Endothelial cell of umbilical vein (primary cell): ENCODE measurements around the gene ACBD7. TPM values are rescaled to one million over a fixed set of nuclear protein-coding genes. Genes with fewer than 3 reads are reported as not detected.

Experiments used
- BruUV-seq: library from RNA; stranded (reverse); fragments of 400-500 nt; replicated peaks from 2 replicates; lab custom pipeline; 2021; lab: Mats Ljungman, UMichigan
- CTCF ChIA-PET: fragments of 300-600, 350-600 bp; sonication (Branson Sonifier 250); formaldehyde crosslinking; loops from one replicate; lab custom pipeline; 2021; ENCODE audit warnings: antibody characterized with exemption, inconsistent platforms; lab: Charles Lee
- POLR2A ChIA-PET: fragments of 300-600, 350-600 bp; sonication (Branson Sonifier 250); formaldehyde crosslinking; loops from one replicate; lab custom pipeline; 2021; ENCODE audit warnings: antibody characterized with exemption, inconsistent platforms; lab: Charles Lee
- DNase-seq: peaks from one replicate; pipeline ENCODE4 v3.0.0-alpha.2; 2011; ENCODE audit warnings: low read depth, low spot score
- FAIRE-seq: peaks from 2 replicates; lab custom pipeline; 2011; peaks lifted over from hg19 to GRCh38; lab: Jason Lieb, UNC
- H2AFZ ChIP-seq: 2 replicates; pipeline ENCODE4 v1.6.0; 2012; ENCODE audit warnings: low read depth, low read length, control low read depth, inconsistent platforms
- H3K27ac ChIP-seq: 2 replicates; pipeline ENCODE4 v1.5.1; 2011; ENCODE audit warnings: low read depth, mild to moderate bottlenecking, control low read depth, low read length, moderate library complexity; ENCODE audit not compliant: insufficient read depth
- H3K27me3 ChIP-seq, 2 experiments: 2 replicates each; pipeline versions ENCODE4 v1.6.0 to v1.6.1; 2011; ENCODE audit warnings: low read length in 2 of 2, mixed read lengths in 1 of 2; ENCODE audit not compliant: control insufficient read depth in 2 of 2, insufficient read depth in 2 of 2
- H3K36me3 ChIP-seq, 2 experiments: 2 replicates in 1 of 2; 3 replicates in 1 of 2; pipeline ENCODE4 v1.5.1; 2011; ENCODE audit warnings: low read length in 2 of 2, mild to moderate bottlenecking in 1 of 2, moderate library complexity in 1 of 2; ENCODE audit not compliant: control insufficient read depth in 2 of 2, insufficient read depth in 2 of 2; ENCODE audit errors: extremely low read depth in 1 of 2
- H3K4me1 ChIP-seq: 3 replicates; pipeline ENCODE4 v1.5.1; 2011; ENCODE audit warnings: mild to moderate bottlenecking, low read length; ENCODE audit not compliant: control insufficient read depth, insufficient read depth; ENCODE audit errors: extremely low read depth
- H3K4me2 ChIP-seq: 2 replicates; pipeline ENCODE4 v1.6.1; 2011; ENCODE audit warnings: low read length, control low read depth, mixed read lengths; ENCODE audit not compliant: insufficient read depth
- H3K4me3 ChIP-seq, 3 experiments: fragments of 200-600 bp in 1 of 3; sonication (generic), shearing (Covaris generic) in 1 of 3; replicated peaks in 1 of 3; 2 replicates each; pipeline ENCODE4 v1.5.1; 2011 to 2016; ENCODE audit warnings: control low read depth in 3 of 3, low read length in 3 of 3, mild to moderate bottlenecking in 2 of 3, inconsistent platforms in 1 of 3, low read depth in 1 of 3, moderate library complexity in 1 of 3; ENCODE audit not compliant: insufficient read depth in 1 of 3
- H3K79me2 ChIP-seq: 2 replicates; pipeline ENCODE4 v1.6.0; 2012; ENCODE audit warnings: low read length, inconsistent platforms; ENCODE audit not compliant: control insufficient read depth, insufficient read depth
- H3K9ac ChIP-seq: replicated peaks from 2 replicates; pipeline ENCODE3; 2011; ENCODE audit warnings: low read length, control low read depth; ENCODE audit not compliant: insufficient read depth; ENCODE audit errors: extremely low read depth
- H3K9me1 ChIP-seq: replicated peaks from 3 replicates; pipeline ENCODE4 v1.6.0; 2011; ENCODE audit warnings: mild to moderate bottlenecking, low read length; ENCODE audit not compliant: control insufficient read depth, insufficient read depth; ENCODE audit errors: extremely low read depth
- H3K9me3 ChIP-seq: replicated peaks from 2 replicates; pipeline ENCODE4 v1.5.1; 2012; ENCODE audit warnings: low read length, inconsistent platforms; ENCODE audit not compliant: control insufficient read depth, insufficient read depth
- H4K20me1 ChIP-seq: replicated peaks from 2 replicates; pipeline ENCODE3; 2011; ENCODE audit warnings: mild to moderate bottlenecking, low read length; ENCODE audit not compliant: control insufficient read depth, insufficient read depth; ENCODE audit errors: extremely low read depth
- EZH2 ChIP-seq: IDR thresholded peaks from 2 replicates; pipeline ENCODE4 v1.6.1; 2012; ENCODE audit warnings: borderline replicate concordance, low read depth, mild to moderate bottlenecking, moderate library complexity, low read length, inconsistent platforms; ENCODE audit not compliant: severe bottlenecking
- FOS ChIP-seq: IDR thresholded peaks from 2 replicates; pipeline ENCODE4 v1.6.1; 2011; ENCODE audit warnings: mild to moderate bottlenecking, low read length, moderate library complexity, borderline replicate concordance; ENCODE audit not compliant: insufficient read depth
- GATA2 ChIP-seq: IDR thresholded peaks from 2 replicates; pipeline ENCODE4 v1.7.0; 2011; ENCODE audit warnings: low read depth, mild to moderate bottlenecking, moderate library complexity, mixed read lengths, low read length; ENCODE audit not compliant: insufficient read length, insufficient read depth
- JUN ChIP-seq: IDR thresholded peaks from 2 replicates; pipeline ENCODE4 v1.6.1; 2011; ENCODE audit warnings: borderline replicate concordance, low read depth; ENCODE audit not compliant: insufficient read length, insufficient read depth
- MYC ChIP-seq: IDR thresholded peaks from one replicate; pipeline ENCODE4 v1.6.1; 2011; ENCODE audit warnings: mild to moderate bottlenecking, low read depth, low read length
- POLR2A ChIP-seq: IDR thresholded peaks from 2 replicates; pipeline ENCODE4 v1.6.1; 2012; ENCODE audit warnings: low read depth, mild to moderate bottlenecking, control low read depth, low read length
- POLR2AphosphoS5 ChIP-seq: IDR thresholded peaks from 2 replicates; pipeline ENCODE4 v1.6.1; 2012; ENCODE audit warnings: low read depth, mild to moderate bottlenecking, control low read depth, low read length, moderate library complexity; ENCODE audit not compliant: insufficient read depth
- dilution Hi-C: fragments of 300-500 bp; cut with MboI; formaldehyde crosslinking; loops from one replicate; pipeline ENCODE4 v1.15.0; 2019; ENCODE audit warnings: low sequenced_read_pairs; ENCODE audit not compliant: extremely low pct_ligation_motif_present
- intact Hi-C: fragments of 100-400 bp; cut with micrococcal nuclease; formaldehyde crosslinking; loops from one replicate; pipeline ENCODE4 v1.10.0; 2022
- polyA plus RNA-seq, 4 experiments: library from polyadenylated mRNA; depleted of rRNA in 3 of 4; stranded (reverse) in 3 of 4; unstranded in 1 of 4; fragments of >200 nt; gene quantifications; 2 replicates each; pipeline versions ENCODE4 v1.2.1 to v1.2.3, GENCODE V29; 2011 to 2012; ENCODE audit warnings: missing spikeins in 1 of 4
- total RNA-seq: library from RNA; stranded (reverse); gene quantifications from 2 replicates; pipeline ENCODE4 v1.2.3, GENCODE V29; 2021
- TF ChIP-seq, protein P1 (sequence below): IDR thresholded peaks from 2 replicates; pipeline ENCODE4 v1.6.1; 2011; ENCODE audit not compliant: insufficient read depth, insufficient read length
- TF ChIP-seq, protein P2 (sequence below), 2 donors: IDR thresholded peaks; 1 replicate in 1 of 2; 2 replicates in 1 of 2; pipeline ENCODE4 v1.5.1; 2011; ENCODE audit warnings: low read length in 2 of 2, mild to moderate bottlenecking in 2 of 2, moderate library complexity in 2 of 2, control low read depth in 1 of 2, inconsistent platforms in 1 of 2, low read depth in 1 of 2; ENCODE audit not compliant: insufficient read depth in 1 of 2; ENCODE audit errors: extremely low read depth in 1 of 2

ACBD7 gene
- total and polyA plus RNA-seq, 2 donors (not counting 3 experiments of a cell fraction or from before 2014, with no cell fraction given), result 1.2 to 2.8 TPM

DNA sequence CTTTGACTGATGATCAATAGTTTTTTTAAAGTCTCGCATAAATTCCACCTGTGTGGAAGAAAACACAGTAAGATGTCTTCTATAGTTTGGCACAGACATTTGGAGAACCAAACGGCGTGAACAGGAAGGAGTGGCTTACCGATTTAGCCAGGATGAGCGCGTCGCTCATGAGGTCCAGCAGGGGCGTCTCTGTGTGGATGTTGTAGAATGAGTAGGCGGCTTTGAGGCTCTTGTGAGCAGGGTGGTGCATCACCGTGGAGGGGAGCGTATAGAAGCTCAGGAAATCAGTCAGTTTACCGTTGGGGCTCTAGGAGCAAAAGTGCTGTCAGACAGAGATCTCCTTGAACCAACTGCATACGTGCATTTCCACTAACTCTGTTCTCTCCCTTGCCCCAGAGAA is 24.1 kb upstream of the ACBD7 start:
- TF ChIP-seq POLR2AphosphoS5, result no peak
- no peak for TF ChIP-seq GATA2
- TF ChIP-seq MYC, result no peak
- TF ChIP-seq, protein P1, sequence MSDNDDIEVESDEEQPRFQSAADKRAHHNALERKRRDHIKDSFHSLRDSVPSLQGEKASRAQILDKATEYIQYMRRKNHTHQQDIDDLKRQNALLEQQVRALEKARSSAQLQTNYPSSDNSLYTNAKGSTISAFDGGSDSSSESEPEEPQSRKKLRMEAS, result no peak
- TF ChIP-seq POLR2A, result no peak
- TF ChIP-seq JUN, result no peak
- TF ChIP-seq, protein P2, sequence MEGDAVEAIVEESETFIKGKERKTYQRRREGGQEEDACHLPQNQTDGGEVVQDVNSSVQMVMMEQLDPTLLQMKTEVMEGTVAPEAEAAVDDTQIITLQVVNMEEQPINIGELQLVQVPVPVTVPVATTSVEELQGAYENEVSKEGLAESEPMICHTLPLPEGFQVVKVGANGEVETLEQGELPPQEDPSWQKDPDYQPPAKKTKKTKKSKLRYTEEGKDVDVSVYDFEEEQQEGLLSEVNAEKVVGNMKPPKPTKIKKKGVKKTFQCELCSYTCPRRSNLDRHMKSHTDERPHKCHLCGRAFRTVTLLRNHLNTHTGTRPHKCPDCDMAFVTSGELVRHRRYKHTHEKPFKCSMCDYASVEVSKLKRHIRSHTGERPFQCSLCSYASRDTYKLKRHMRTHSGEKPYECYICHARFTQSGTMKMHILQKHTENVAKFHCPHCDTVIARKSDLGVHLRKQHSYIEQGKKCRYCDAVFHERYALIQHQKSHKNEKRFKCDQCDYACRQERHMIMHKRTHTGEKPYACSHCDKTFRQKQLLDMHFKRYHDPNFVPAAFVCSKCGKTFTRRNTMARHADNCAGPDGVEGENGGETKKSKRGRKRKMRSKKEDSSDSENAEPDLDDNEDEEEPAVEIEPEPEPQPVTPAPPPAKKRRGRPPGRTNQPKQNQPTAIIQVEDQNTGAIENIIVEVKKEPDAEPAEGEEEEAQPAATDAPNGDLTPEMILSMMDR (IDR thresholded peaks at IDR 0.05; ENCODE audit: extremely low read depth in 1 of 2, insufficient read depth in 1 of 2, low read depth in 1 of 2, low read length in 2 of 2), result no peak
- TF ChIP-seq FOS, result no peak
- no peak for TF ChIP-seq EZH2
- dilution Hi-C loops (no loop called here), intact Hi-C loops (no loop called here)
- Histone ChIP-seq H3K9ac (no peak overlapping the region), H3K4me1 (peaks cover 2% of the 10 kb centered on the region), H4K20me1 (peaks cover 8% of the 10 kb centered on the region), H3K9me3 (no peaks in the 10 kb centered on the region), H2AFZ (no peak overlapping the region), H3K36me3 (peaks cover 10 to 20% of the 10 kb centered on the region in 2 experiments), H3K9me1 (no peaks in the 10 kb centered on the region), H3K4me3 (no peak overlapping the region), H3K27me3 (no peaks in the 10 kb centered on the region), H3K27ac (no peak overlapping the region), H3K4me2 (no peak overlapping the region), H3K79me2 (peaks cover 19% of the 10 kb centered on the region)
- POLR2A ChIA-PET, result no interaction called here
- FAIRE-seq, result no peak
- no TSS peak for BruUV-seq
- DNase-seq, result no peak
- CTCF ChIA-PET, result no interaction called here
